A549 treated with Hydrocortisone at 1 μM for 4 hours (cell line): ENCODE data around the gene DGUOK. TPM values are rescaled to one million over a fixed set of nuclear protein-coding genes. Genes with fewer than 3 reads are reported as not detected.

Experiments used
- total RNA-seq: library from RNA; stranded (reverse); fragments of 200-300 nt; extraction: Qiagen RNA extraction; gene quantifications from 5 replicates; pipeline ENCODE4 v1.2.3, GENCODE V29; 2022

Gene DGUOK
- total RNA-seq, result 142 to 171 TPM (median 168 TPM) in 5 replicates

DNA sequence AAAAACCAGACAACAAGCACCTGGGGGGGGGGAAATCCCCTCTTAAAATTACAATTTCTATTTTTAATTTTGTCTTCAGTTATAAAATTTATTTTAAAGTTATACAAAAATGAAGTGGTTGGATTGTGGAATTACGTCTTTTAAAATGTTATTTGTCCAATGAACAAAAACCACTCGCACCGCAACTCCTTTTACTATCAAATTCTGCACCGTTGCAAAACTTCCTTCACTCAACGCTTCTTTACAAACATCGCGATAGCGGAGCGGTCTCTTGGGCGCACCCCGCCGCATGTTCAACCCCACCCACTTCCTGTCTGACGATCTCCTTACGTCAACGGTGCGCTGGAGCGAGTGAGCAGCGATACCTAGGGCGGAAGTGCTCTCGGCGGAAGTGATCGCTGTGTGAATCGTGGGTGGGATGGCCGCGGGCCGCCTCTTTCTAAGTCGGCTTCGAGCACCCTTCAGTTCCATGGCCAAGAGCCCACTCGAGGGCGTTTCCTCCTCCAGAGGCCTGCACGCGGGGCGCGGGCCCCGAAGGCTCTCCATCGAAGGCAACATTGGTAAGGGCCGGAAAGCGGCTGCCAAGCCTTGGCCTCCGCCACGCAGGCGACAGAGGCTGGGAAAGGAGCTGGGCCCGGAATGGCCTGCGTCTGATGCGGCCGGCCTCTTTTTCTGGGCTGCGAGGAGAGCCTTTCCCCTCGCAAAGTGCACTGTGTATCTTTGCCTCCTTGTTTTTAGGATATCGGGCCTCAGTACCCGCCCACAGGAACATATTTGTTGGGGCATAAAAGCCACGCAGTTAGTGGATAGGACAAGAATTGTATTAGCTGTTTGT lies at the start of gene DGUOK:
DGUOK (plus strand) TSS at position 388 of the 835 bp plus-strand sequence; CDS start at position 419, 31 bp downstream.

DNA sequence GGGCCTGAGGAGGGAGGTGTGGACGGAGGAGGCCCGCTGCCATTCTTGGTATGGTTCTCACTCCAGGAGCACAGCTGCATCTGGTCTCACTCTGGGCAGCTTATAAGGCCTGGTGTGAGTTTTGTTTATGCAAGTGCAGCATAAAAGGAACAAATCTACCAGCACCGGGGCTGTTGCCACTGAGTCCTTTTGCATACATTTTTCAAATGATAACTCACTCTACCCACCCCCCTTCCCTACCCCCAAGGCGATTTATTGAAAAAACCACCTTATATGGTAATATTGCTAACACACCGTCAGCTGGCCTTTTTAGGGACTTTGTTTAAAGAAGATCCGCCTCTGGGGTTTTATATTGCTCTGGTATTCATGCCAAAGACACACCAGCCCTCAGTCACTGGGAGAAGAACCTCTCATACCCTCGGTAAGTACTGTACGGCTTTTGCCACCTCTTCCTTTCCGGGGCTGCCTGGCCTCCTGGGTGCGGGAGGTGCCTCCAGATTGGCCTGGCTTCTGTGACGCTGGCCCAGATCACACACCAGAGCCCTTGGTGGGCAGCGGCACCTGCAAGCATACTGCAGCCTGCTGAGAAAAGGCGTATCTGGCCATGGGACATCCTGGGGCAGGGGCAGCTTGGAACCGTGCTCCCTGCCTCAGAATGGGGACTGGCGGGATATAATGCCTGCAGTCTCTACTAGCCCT lies 33.9 kb upstream of the DGUOK start, which contains the start of gene ACTG2:
ACTG2 (plus strand) TSS at position 378 of the 699 bp plus-strand sequence. CDS start 8,304 bp downstream, outside the sequence.

DNA sequence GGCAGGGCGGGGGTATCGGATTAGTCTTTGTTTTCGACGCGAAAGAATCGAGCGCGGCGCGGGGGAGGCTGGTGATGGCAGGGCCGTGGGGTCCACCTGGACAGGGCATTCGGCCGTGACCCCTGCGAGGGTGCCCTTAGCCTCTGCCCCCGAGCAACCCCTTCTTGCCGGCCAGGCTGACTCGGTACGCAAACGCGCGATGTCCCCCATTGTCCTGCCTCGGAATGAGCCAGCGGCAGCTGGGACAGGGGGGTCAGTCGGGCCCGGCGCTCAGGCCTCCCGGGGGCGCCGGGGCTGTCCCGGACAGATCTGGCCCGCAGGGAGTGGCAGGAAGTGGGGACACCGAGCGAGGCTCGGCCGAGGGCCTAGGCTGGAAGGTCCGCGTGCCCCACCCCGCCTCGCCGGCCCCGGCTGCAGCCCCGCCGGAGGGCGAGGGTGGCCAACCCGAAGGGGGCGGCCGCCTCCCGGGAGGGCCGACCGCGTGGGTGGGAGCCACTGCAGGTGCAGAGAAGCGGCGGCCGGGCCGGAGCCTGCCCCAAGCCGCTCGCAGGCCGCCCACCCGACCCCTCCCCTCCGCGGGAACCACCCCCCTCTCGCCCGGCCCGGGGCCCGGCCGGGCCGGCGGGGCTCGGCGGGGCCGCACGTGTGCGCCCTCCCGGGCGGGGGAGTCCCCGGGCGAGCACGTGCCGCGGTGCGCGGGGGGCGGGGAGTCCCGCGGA lies 57.7 kb downstream of the DGUOK start, which contains the start of gene TET3:
TET3 (plus strand) TSS at position 708 of the 719 bp plus-strand sequence. CDS start 1,494 bp downstream, outside the sequence.

Other genes with a start within 250 kb of the DGUOK start
- 64.7 to 84.6 TPM (median 75.8 TPM) in 5 replicates for gene TPRKB, start 189.5 kb upstream of the DGUOK start, total RNA-seq
- 37.7 to 47.7 TPM (median 39.0 TPM) in 5 replicates for gene DUSP11, start 146.8 kb upstream of the DGUOK start, total RNA-seq
- not detected in 5 replicates for gene C2orf78, start 142.7 kb upstream of the DGUOK start, total RNA-seq
- gene STAMBP, start 97.9 kb upstream of the DGUOK start, total RNA-seq, result 48.4 to 53.9 TPM (median 51.5 TPM) in 5 replicates
- gene ACTG2, start 33.9 kb upstream of the DGUOK start, total RNA-seq, result 0.20 to 0.39 TPM (median 0.25 TPM) in 5 replicates
- gene TET3, start 58.0 kb downstream of the DGUOK start, total RNA-seq, result 7.5 to 11.3 TPM (median 9.3 TPM) in 5 replicates
- gene BOLA3, start 221.0 kb downstream of the DGUOK start, total RNA-seq, result 119 to 150 TPM (median 130 TPM) in 5 replicates